HFF-Myc (cell line): ENCODE results near the gene SEMA5A.

ENCODE experiments used
- DNase-seq: peaks from one replicate; pipeline ENCODE4 v3.0.0-alpha.2; 2011; ENCODE audit warnings: low read depth; ENCODE audit errors: extremely low read depth
- H3K4me3 ChIP-seq: replicated peaks from 2 replicates; pipeline ENCODE4 v1.5.1; 2011; ENCODE audit warnings: low read depth, mild to moderate bottlenecking, control low read depth, low read length
- CTCF ChIP-seq: IDR thresholded peaks from 2 replicates; pipeline ENCODE4 v1.5.1; 2012; ENCODE audit warnings: mild to moderate bottlenecking, low read depth, low read length, control low read depth; ENCODE audit errors: missing control alignments

SEMA5A gene

GRCh38 chr5:9351546-9351945 lies 194.3 kb downstream of the SEMA5A start:
- no peak overlapping the region for H3K4me3 ChIP-seq
- no peak for DNase-seq
- TF ChIP-seq CTCF: no peak

- no peak for DNase-seq
- H3K4me3 ChIP-seq: no peak overlapping the region
- no peak for TF ChIP-seq CTCF
Measured at GRCh38 chr5:9350301-9350797, 195.5 kb downstream of the SEMA5A start.

GRCh38 chr5:9348401-9348996 lies 197.4 kb downstream of the SEMA5A start:
- no peak for TF ChIP-seq CTCF
- no peak for DNase-seq
- no peak overlapping the region for H3K4me3 ChIP-seq

- no peak for TF ChIP-seq CTCF
- DNase-seq: no peak
- no peak overlapping the region for H3K4me3 ChIP-seq
Measured at GRCh38 chr5:9347541-9348295, 198.2 kb downstream of the SEMA5A start.

GRCh38 chr5:9347032-9347431 lies 198.8 kb downstream of the SEMA5A start:
- no peak for TF ChIP-seq CTCF
- no peak for DNase-seq
- no peak overlapping the region for H3K4me3 ChIP-seq

GRCh38 chr5:9344751-9345240 lies 201.1 kb downstream of the SEMA5A start:
- DNase-seq: no peak
- H3K4me3 ChIP-seq: no peak overlapping the region
- no peak for TF ChIP-seq CTCF
